Esophagus squamous epithelium (tissue), 4 donors: ENCODE results near the gene SYTL3.
A peak's percentile ranks its signal among the peaks of the same experiment; 100 is the strongest.

Experiments used
- POLR2A ChIP-seq, 4 donors: fragments of 450-650 bp; IDR thresholded peaks; one replicate each; pipeline ENCODE4 v1.6.1; 2017; ENCODE audit warnings: antibody characterized with exemption in 4 of 4, mild to moderate bottlenecking in 4 of 4, moderate library complexity in 3 of 4
- TF ChIP-seq, protein P1 (sequence below), 6 experiments: fragments of 450-650 bp in 4 of 6; fragments of 200-600 bp in 2 of 6; sonication (generic) in 2 of 6; IDR thresholded peaks; one replicate each; pipeline ENCODE4 v1.5.1; 2016 to 2019; ENCODE audit warnings: antibody characterized with exemption in 6 of 6, mild to moderate bottlenecking in 4 of 6, moderate library complexity in 4 of 6

DNA sequence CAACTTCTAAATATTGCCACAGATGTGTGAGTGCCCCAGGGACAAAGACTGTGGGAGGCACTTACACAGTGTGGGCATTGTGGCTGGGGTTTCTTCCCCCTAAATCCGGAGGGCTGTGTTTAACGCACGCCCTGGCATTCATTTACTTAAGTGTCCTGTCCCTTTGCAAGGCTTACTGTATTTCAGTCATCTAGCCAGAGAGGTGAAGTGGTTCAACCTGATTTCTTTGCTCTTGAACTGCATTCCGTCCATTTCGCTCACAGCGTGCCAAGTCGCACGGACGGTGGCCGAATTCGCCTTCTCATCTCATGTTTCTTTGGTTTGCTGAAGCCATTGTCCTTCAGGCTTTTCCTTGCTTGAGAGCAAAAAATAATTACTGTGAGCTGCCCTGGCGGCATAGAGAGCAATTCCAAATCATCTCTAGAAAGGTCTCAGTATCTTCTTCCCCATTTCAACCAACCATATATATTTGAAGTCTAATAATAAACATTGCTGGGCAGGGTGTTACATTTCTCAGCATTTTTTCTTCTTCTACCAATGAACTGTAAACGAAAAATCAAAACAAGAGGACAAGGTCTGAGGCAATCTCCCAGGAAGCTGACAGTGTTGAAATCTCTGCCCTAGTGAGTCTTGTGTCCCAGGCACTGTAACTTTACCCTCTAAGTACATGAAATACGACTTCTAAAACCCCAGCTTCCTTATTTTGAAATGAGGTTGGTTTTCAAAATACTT is 16.9 kb downstream of the SYTL3 start:
- TF ChIP-seq, protein P1, sequence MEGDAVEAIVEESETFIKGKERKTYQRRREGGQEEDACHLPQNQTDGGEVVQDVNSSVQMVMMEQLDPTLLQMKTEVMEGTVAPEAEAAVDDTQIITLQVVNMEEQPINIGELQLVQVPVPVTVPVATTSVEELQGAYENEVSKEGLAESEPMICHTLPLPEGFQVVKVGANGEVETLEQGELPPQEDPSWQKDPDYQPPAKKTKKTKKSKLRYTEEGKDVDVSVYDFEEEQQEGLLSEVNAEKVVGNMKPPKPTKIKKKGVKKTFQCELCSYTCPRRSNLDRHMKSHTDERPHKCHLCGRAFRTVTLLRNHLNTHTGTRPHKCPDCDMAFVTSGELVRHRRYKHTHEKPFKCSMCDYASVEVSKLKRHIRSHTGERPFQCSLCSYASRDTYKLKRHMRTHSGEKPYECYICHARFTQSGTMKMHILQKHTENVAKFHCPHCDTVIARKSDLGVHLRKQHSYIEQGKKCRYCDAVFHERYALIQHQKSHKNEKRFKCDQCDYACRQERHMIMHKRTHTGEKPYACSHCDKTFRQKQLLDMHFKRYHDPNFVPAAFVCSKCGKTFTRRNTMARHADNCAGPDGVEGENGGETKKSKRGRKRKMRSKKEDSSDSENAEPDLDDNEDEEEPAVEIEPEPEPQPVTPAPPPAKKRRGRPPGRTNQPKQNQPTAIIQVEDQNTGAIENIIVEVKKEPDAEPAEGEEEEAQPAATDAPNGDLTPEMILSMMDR (IDR thresholded peaks at IDR 0.05) = no peak
- TF ChIP-seq POLR2A (IDR thresholded peaks at IDR 0.05) = peak in 1 of 4 donors; percentile 39
